Colon (tissue), 2 donors: ENCODE measurements around the gene NRXN3.

Experiments
- FAIRE-seq: peaks from 2 replicates; lab custom pipeline; 2012; peaks lifted over from hg19 to GRCh38; lab: Jason Lieb, UNC
- donor health status: control.
- donor health status: control.

NRXN3 gene

GRCh38 chr14:78319887-78320635, 149.9 kb downstream of the NRXN3 start:
- no peak for FAIRE-seq

- FAIRE-seq, result no peak
These were observed 154.2 kb downstream of the NRXN3 start for GRCh38 chr14:78324353-78324752.

GRCh38 chr14:78325911-78326310, 155.7 kb downstream of the NRXN3 start:
- no peak for FAIRE-seq

- no peak for FAIRE-seq
These were observed 157.5 kb downstream of the NRXN3 start for GRCh38 chr14:78327426-78328221.

GRCh38 chr14:78329371-78329770, 159.2 kb downstream of the NRXN3 start:
- no peak for FAIRE-seq

GRCh38 chr14:78335531-78335930, 165.4 kb downstream of the NRXN3 start:
- FAIRE-seq, result no peak

GRCh38 chr14:78340250-78340649, 170.1 kb downstream of the NRXN3 start:
- no peak for FAIRE-seq

- FAIRE-seq, result no peak
These were observed 171.7 kb downstream of the NRXN3 start for GRCh38 chr14:78341827-78342389.

GRCh38 chr14:78342879-78343278, 172.7 kb downstream of the NRXN3 start:
- FAIRE-seq, result no peak

- no peak for FAIRE-seq
These were observed 174.1 kb downstream of the NRXN3 start for GRCh38 chr14:78344290-78344689.

- no peak for FAIRE-seq
These were observed 175.1 kb downstream of the NRXN3 start for GRCh38 chr14:78345131-78345744.

GRCh38 chr14:78346747-78347146, 176.6 kb downstream of the NRXN3 start:
- no peak for FAIRE-seq

- FAIRE-seq, result no peak
These were observed 184.9 kb downstream of the NRXN3 start for GRCh38 chr14:78355109-78355508.

- FAIRE-seq, result no peak
These were observed 186.2 kb downstream of the NRXN3 start for GRCh38 chr14:78356391-78356790.

- no peak for FAIRE-seq
These were observed 188.4 kb downstream of the NRXN3 start for GRCh38 chr14:78358591-78358990.

GRCh38 chr14:78359581-78359980, 189.4 kb downstream of the NRXN3 start:
- no peak for FAIRE-seq

- FAIRE-seq, result no peak
These were observed 192.8 kb downstream of the NRXN3 start for GRCh38 chr14:78363008-78363407.

GRCh38 chr14:78367355-78367754, 197.2 kb downstream of the NRXN3 start:
- FAIRE-seq, result no peak

- FAIRE-seq, result no peak
These were observed 212.9 kb downstream of the NRXN3 start for GRCh38 chr14:78383060-78383459.

GRCh38 chr14:78398216-78398615, 228.0 kb downstream of the NRXN3 start:
- no peak for FAIRE-seq

GRCh38 chr14:78399316-78399889, 229.2 kb downstream of the NRXN3 start:
- no peak for FAIRE-seq

- no peak for FAIRE-seq
These were observed 231.7 kb downstream of the NRXN3 start for GRCh38 chr14:78401866-78402265.
